HPDE6-E6E7 (cell line): Measurements from ENCODE around the gene CAB39L.
"Not testable (repeated sequence)": the region's sequence is repeated elsewhere in the genome, so short reads cannot be mapped to it uniquely, and the experiment has no call there.

Source experiments
- DNase-seq: peaks from one replicate; pipeline ENCODE4 v3.0.0; 2011; ENCODE audit warnings: missing footprints; ENCODE audit errors: extremely low spot score

Gene CAB39L

GRCh38 chr13:49347650-49348385 lies 96.0 kb downstream of the CAB39L start:
- DNase-seq: no peak

GRCh38 chr13:49346460-49346859 lies 97.4 kb downstream of the CAB39L start:
- no peak for DNase-seq

- no peak for DNase-seq
Observed at GRCh38 chr13:49343731-49344130, 100.1 kb downstream of the CAB39L start.

- DNase-seq: no peak
Observed at GRCh38 chr13:49343255-49343654, 100.6 kb downstream of the CAB39L start.

GRCh38 chr13:49342454-49342853 lies 101.4 kb downstream of the CAB39L start:
- no peak for DNase-seq

GRCh38 chr13:49341941-49342340 lies 101.9 kb downstream of the CAB39L start:
- DNase-seq: no peak

GRCh38 chr13:49341517-49341916 lies 102.3 kb downstream of the CAB39L start:
- no peak for DNase-seq

GRCh38 chr13:49340161-49340560 lies 103.7 kb downstream of the CAB39L start:
- no peak for DNase-seq

GRCh38 chr13:49336655-49337054 lies 107.2 kb downstream of the CAB39L start:
- DNase-seq: no peak

GRCh38 chr13:49330546-49330864 lies 113.4 kb downstream of the CAB39L start:
- no peak for DNase-seq

- DNase-seq: no peak
Observed at GRCh38 chr13:49329831-49330545, 113.9 kb downstream of the CAB39L start.

- not testable (repeated sequence) for DNase-seq
Observed at GRCh38 chr13:49327145-49327544, 116.7 kb downstream of the CAB39L start.

- no peak for DNase-seq
Observed at GRCh38 chr13:49326222-49326917, 117.5 kb downstream of the CAB39L start.

GRCh38 chr13:49323344-49323743 lies 120.5 kb downstream of the CAB39L start:
- DNase-seq: no peak

- DNase-seq: no peak
Observed at GRCh38 chr13:49322702-49323101, 121.2 kb downstream of the CAB39L start.

GRCh38 chr13:49320975-49321374 lies 122.9 kb downstream of the CAB39L start:
- no peak for DNase-seq

GRCh38 chr13:49319951-49320350 lies 123.9 kb downstream of the CAB39L start:
- DNase-seq: no peak

GRCh38 chr13:49319551-49319950 lies 124.3 kb downstream of the CAB39L start:
- no peak for DNase-seq

GRCh38 chr13:49315756-49316482 lies 127.9 kb downstream of the CAB39L start:
- no peak for DNase-seq

- DNase-seq: no peak
Observed at GRCh38 chr13:49315036-49315565, 128.8 kb downstream of the CAB39L start.

GRCh38 chr13:49314344-49314882 lies 129.5 kb downstream of the CAB39L start:
- no peak for DNase-seq

GRCh38 chr13:49311816-49312215 lies 132.0 kb downstream of the CAB39L start:
- no peak for DNase-seq
